Type B pancreatic cell (in vitro differentiated cells): ENCODE results near the gene NCAPH2. TPM values are rescaled to one million over a fixed set of nuclear protein-coding genes. Genes with fewer than 3 reads are reported as not detected.

Experiments used
- DNase-seq: peaks from one replicate; pipeline ENCODE4 v3.0.0; 2021; ENCODE audit warnings: mixed read lengths; ENCODE audit not compliant: unreplicated experiment; ENCODE audit errors: extremely low spot score
- H3K27ac Mint-ChIP-seq: 2 replicates; pipeline ENCODE4 v1.8.0; 2021; ENCODE audit warnings: mild to moderate bottlenecking, mixed read lengths
- H3K27me3 Mint-ChIP-seq: 2 replicates; pipeline ENCODE4 v1.8.0; 2021; ENCODE audit warnings: mixed read lengths
- H3K36me3 Mint-ChIP-seq: 2 replicates; pipeline ENCODE4 v1.8.0; 2021; ENCODE audit warnings: mixed read lengths
- H3K4me1 Mint-ChIP-seq: one replicate; pipeline ENCODE4 v1.8.0; 2021; ENCODE audit warnings: mixed read lengths; ENCODE audit not compliant: unreplicated experiment
- H3K4me3 Mint-ChIP-seq: 2 replicates; pipeline ENCODE4 v1.8.0; 2021; ENCODE audit warnings: mild to moderate bottlenecking, mixed read lengths
- H3K9me3 Mint-ChIP-seq: 2 replicates; pipeline ENCODE4 v1.8.0; 2021; ENCODE audit warnings: mixed read lengths
- long read RNA-seq: library from polyadenylated mRNA; unstranded; transcript quantifications from one replicate; pipeline ENCODE4 v2.0.0, GENCODE V29; 2020
- total RNA-seq: library from RNA; stranded (reverse); gene quantifications from 2 replicates; pipeline ENCODE4 v1.2.1, GENCODE V29; 2021; ENCODE audit warnings: low replicate concordance
- TF ChIP-seq, protein P1 (sequence below): fragments of 200-600 bp; sonication (generic); conservative IDR thresholded peaks from 2 replicates; pipeline ENCODE4 v1.5.0; 2021; ENCODE audit warnings: antibody characterized with exemption, mild to moderate bottlenecking

NCAPH2 gene
- 60.0 and 75.2 TPM in 2 replicates for total RNA-seq
- long read RNA-seq, transcript NCAPH2-201 (20 exons, 1,996 nt), result minor isoform, 5 of 63 reads
- long read RNA-seq, transcript NCAPH2-205 (20 exons, 2,037 nt), result major isoform, 35 of 63 reads
- long read RNA-seq, partial matches to known transcripts, result 8 of 63 reads
- long read RNA-seq, other reads (novel, unspliced or antisense), result 15 of 63 reads

DNA sequence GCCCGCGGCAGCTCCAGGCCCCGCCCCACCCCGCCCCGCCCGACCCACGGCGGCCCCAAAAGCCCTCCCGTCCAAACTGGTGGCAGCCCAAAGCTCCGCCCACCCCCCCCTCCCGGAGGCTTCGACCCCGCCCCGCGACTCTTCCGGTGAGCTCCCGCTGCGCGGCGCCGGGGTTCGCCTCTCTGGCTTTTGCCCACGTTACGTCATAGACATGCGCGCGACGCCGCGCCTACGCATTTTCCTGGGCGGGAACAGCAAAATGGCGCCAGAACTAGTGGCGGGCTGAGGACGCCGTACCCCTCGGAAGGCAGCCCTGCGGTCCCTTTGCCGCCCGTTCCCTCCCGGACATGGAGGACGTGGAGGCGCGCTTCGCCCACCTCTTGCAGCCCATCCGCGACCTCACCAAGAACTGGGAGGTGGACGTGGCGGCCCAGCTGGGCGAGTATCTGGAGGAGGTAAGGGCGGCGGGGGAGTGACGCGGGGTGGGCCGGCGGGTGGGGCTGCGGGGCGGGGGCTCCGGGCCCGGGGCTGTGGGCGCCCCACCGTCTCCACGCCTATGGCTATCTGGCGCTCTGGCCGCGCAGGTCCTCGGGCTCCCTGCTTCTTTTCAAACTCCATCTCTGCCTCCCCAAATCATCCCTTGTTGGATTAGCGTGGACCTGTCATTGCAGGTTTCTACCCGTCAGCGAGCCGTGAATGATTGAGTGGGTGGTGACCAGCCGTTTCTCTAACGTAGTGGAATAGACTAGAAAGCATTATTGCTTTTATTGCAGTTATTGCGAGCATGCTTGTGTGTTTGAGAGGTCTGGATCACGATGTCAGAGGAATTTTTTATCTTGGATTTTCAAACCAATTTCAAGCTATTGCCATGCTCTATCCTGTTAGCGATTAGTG lies at the start of gene NCAPH2:
Gene NCAPH2, plus strand, starts transcription at position 234 of the 894 bp plus-strand sequence. Its CDS starts 114 bp downstream, at position 348.
- peak; percentile 99 for DNase-seq

GRCh38 chr22:50459016-50459415 lies 49.0 kb upstream of the NCAPH2 start:
- H3K36me3 Mint-ChIP-seq, result peaks cover 13% of the 10 kb centered on the region
- H3K4me3 Mint-ChIP-seq, result no peak overlapping the region
- H3K4me1 Mint-ChIP-seq, result no peaks in the 10 kb centered on the region
- no peaks in the 10 kb centered on the region for H3K9me3 Mint-ChIP-seq
- no peaks in the 10 kb centered on the region for H3K27me3 Mint-ChIP-seq
- TF ChIP-seq, protein P1, sequence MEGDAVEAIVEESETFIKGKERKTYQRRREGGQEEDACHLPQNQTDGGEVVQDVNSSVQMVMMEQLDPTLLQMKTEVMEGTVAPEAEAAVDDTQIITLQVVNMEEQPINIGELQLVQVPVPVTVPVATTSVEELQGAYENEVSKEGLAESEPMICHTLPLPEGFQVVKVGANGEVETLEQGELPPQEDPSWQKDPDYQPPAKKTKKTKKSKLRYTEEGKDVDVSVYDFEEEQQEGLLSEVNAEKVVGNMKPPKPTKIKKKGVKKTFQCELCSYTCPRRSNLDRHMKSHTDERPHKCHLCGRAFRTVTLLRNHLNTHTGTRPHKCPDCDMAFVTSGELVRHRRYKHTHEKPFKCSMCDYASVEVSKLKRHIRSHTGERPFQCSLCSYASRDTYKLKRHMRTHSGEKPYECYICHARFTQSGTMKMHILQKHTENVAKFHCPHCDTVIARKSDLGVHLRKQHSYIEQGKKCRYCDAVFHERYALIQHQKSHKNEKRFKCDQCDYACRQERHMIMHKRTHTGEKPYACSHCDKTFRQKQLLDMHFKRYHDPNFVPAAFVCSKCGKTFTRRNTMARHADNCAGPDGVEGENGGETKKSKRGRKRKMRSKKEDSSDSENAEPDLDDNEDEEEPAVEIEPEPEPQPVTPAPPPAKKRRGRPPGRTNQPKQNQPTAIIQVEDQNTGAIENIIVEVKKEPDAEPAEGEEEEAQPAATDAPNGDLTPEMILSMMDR, result no peak
- no peak overlapping the region for H3K27ac Mint-ChIP-seq
- DNase-seq, result no peak

More for the DNA sequence above, at the start of gene NCAPH2:
- H3K27ac Mint-ChIP-seq, result peak within 1 kb of the TSS; percentile 89
- H3K4me3 Mint-ChIP-seq, result peak within 1 kb of the TSS; percentile 93
- peaks cover 9% of the 10 kb centered on the region for H3K4me1 Mint-ChIP-seq
- H3K36me3 Mint-ChIP-seq, result no peaks in the 10 kb centered on the region
- no peaks in the 10 kb centered on the region for H3K9me3 Mint-ChIP-seq
- H3K27me3 Mint-ChIP-seq, result no peaks in the 10 kb centered on the region
- TF ChIP-seq, protein P1, result no peak

DNA sequence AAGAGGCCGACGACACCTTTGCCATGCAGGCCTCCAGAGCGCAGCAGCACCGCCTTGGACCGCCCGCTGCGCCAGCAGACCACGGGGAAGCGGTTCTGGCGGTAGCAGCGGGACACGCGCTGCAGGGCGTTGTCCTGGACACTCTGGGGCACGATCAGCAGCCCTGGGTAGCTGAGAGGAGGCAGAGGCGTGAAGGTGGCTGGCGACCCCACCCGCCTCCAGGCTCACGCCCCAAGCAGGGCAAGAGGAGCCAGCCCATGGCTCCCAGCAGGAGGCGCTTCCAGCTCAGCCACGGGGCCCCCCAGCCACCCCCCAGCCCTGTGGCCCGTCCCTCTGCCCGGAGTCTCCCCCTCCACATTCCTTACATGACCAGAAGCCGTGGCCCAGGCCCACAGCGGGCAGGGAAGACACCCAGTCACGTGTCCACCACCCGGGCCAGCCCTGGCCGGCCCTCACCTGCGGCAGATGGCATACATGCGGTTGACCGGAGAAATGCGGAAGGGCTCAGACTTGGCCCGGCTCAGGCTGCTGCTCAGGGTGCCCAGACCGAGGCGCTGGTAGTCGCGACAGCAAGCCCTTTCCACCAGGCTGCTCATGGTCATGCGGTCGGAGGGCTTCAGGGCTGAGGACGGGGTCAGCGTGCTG lies 48.4 kb upstream of the NCAPH2 start:
- Mint-ChIP-seq H3K36me3 (peaks cover 13% of the 10 kb centered on the region), H3K4me3 (no peak overlapping the region), H3K4me1 (no peaks in the 10 kb centered on the region), H3K27ac (no peak overlapping the region), H3K27me3 (no peaks in the 10 kb centered on the region), H3K9me3 (no peaks in the 10 kb centered on the region)
- DNase-seq, result no peak
- TF ChIP-seq, protein P1, result no peak

DNA sequence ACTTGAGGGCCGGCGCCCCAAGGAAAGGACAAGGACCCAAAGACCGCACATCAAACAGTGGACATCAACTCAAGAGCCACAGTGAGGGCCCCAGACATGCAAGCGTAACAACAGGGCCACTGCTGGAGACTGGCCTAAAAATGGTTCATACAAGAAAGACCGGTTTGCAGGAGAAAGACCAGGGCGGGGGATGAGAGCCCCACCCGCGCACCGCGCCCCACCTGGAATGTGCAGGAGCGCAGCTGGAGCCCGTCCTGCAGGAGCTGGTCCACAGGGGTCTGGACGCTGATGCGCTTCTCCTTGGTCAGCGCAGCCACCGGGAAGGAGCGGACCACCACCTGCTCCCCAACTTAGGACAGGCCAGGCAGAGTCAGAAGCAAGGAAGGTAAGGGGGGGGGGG lies 47.1 kb upstream of the NCAPH2 start:
- no peaks in the 10 kb centered on the region for H3K9me3 Mint-ChIP-seq
- no peaks in the 10 kb centered on the region for H3K4me1 Mint-ChIP-seq
- no peaks in the 10 kb centered on the region for H3K27me3 Mint-ChIP-seq
- H3K36me3 Mint-ChIP-seq, result peaks cover 13% of the 10 kb centered on the region
- H3K27ac Mint-ChIP-seq, result peak overlapping the region; percentile 97
- no peak for DNase-seq
- H3K4me3 Mint-ChIP-seq, result peak overlapping the region; percentile 83
- TF ChIP-seq, protein P1, result no peak

DNA sequence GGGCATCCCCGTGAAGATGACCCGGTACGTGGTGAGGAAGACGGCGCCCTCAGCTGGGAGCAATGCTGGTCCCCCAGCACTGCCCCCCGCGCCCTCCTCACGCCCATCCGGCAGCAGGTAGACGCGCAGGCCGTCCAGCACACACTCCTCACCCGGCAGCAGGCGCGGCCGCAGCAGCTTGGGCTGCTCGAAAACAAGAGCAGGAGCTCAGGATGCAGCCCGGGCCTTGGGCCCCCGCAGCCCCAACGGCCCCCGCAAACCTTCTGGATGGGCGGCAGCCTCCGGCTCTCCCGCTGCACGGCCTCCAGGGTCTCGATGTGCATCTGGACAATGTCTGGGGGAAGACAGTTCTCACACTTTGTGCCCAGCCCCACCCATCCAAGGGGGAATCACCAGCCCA lies 46.5 kb upstream of the NCAPH2 start:
- H3K4me1 Mint-ChIP-seq, result no peaks in the 10 kb centered on the region
- H3K4me3 Mint-ChIP-seq, result no peak overlapping the region
- DNase-seq, result no peak
- peaks cover 13% of the 10 kb centered on the region for H3K36me3 Mint-ChIP-seq
- no peaks in the 10 kb centered on the region for H3K9me3 Mint-ChIP-seq
- H3K27me3 Mint-ChIP-seq, result no peaks in the 10 kb centered on the region
- TF ChIP-seq, protein P1, result no peak
- no peak overlapping the region for H3K27ac Mint-ChIP-seq
